Smooth muscle cell (in vitro differentiated cells): ENCODE measurements around the gene BLCAP. TPM values are rescaled to one million over a fixed set of nuclear protein-coding genes. Genes with fewer than 3 reads are reported as not detected.

Experiments used
- DNase-seq: peaks from one replicate; lab custom pipeline; 2025; ENCODE audit not compliant: unreplicated experiment; lab: John Stamatoyannopoulos, UW
- H2AFZ ChIP-seq: fragments of 200-600 bp; sonication (generic); 2 replicates; pipeline ENCODE4 v1.6.0; 2016; ENCODE audit warnings: antibody characterized with exemption, low read depth, mild to moderate bottlenecking
- H3F3A ChIP-seq: fragments of 200-600 bp; sonication (generic); 2 replicates; pipeline ENCODE4 v1.6.0; 2017; ENCODE audit warnings: antibody characterized with exemption, low read depth
- H3K27ac ChIP-seq: fragments of 200-600 bp; sonication (generic); 2 replicates; pipeline ENCODE4 v1.5.1; 2016; ENCODE audit warnings: low read depth, mild to moderate bottlenecking
- H3K27me3 ChIP-seq: fragments of 200-600 bp; sonication (generic); 2 replicates; pipeline ENCODE4 v1.6.1; 2016; ENCODE audit warnings: low read depth, mild to moderate bottlenecking
- H3K36me3 ChIP-seq: fragments of 200-600 bp; sonication (generic); 2 replicates; pipeline ENCODE4 v1.5.1; 2016; ENCODE audit warnings: low read depth
- H3K4me1 ChIP-seq: fragments of 200-600 bp; sonication (generic); 2 replicates; pipeline ENCODE4 v1.5.1; 2016; ENCODE audit warnings: low read depth
- H3K4me2 ChIP-seq: fragments of 200-600 bp; sonication (generic); 2 replicates; pipeline ENCODE4 v1.6.0; 2016; ENCODE audit warnings: mild to moderate bottlenecking
- H3K4me3 ChIP-seq: fragments of 200-600 bp; sonication (generic); 2 replicates; pipeline ENCODE4 v1.5.1; 2016; ENCODE audit warnings: mild to moderate bottlenecking
- H3K79me2 ChIP-seq: fragments of 200-600 bp; sonication (generic); 2 replicates; pipeline ENCODE4 v1.6.0; 2016; ENCODE audit warnings: low read depth, mild to moderate bottlenecking
- H3K9ac ChIP-seq: fragments of 200-600 bp; sonication (generic); 2 replicates; pipeline ENCODE4 v1.6.0; 2016; ENCODE audit warnings: low read depth
- H3K9me3 ChIP-seq: fragments of 200-600 bp; sonication (generic); replicated peaks from 2 replicates; pipeline ENCODE4 v1.5.1; 2016; ENCODE audit warnings: low read depth
- H4K20me1 ChIP-seq: fragments of 200-600 bp; sonication (generic); 2 replicates; pipeline ENCODE4 v1.6.0; 2016; ENCODE audit warnings: low read depth
- WGBS: methylation state at CpG from one replicate; pipeline ENCODE4 v1.1.7; 2016; ENCODE audit warnings: low lambda C conversion rate; 5-methylcytosine and 5-hydroxymethylcytosine counted together
- polyA plus RNA-seq: library from polyadenylated mRNA; unstranded; fragments of >200 nt; fragmentation: Nextera tagmentation; extraction: Ambion mirVana; gene quantifications from 2 replicates; pipeline ENCODE4 v1.2.1, GENCODE V29; 2016
- total RNA-seq: library from RNA; depleted of rRNA; stranded (reverse); fragments of >200 nt; gene quantifications from 2 replicates; pipeline ENCODE4 v1.2.3, GENCODE V29; 2014
- TF ChIP-seq, protein P1 (sequence below): fragments of 200-600 bp; sonication (generic); IDR thresholded peaks from 2 replicates; pipeline ENCODE4 v1.5.1; 2017; ENCODE audit warnings: borderline replicate concordance, mild to moderate bottlenecking, antibody characterized with exemption; ENCODE audit not compliant: insufficient read depth, poor library complexity, severe bottlenecking

BLCAP gene
- total and polyA plus RNA-seq, 2 experiments from 2014 or later, result 34.2 to 45.9 TPM

DNA sequence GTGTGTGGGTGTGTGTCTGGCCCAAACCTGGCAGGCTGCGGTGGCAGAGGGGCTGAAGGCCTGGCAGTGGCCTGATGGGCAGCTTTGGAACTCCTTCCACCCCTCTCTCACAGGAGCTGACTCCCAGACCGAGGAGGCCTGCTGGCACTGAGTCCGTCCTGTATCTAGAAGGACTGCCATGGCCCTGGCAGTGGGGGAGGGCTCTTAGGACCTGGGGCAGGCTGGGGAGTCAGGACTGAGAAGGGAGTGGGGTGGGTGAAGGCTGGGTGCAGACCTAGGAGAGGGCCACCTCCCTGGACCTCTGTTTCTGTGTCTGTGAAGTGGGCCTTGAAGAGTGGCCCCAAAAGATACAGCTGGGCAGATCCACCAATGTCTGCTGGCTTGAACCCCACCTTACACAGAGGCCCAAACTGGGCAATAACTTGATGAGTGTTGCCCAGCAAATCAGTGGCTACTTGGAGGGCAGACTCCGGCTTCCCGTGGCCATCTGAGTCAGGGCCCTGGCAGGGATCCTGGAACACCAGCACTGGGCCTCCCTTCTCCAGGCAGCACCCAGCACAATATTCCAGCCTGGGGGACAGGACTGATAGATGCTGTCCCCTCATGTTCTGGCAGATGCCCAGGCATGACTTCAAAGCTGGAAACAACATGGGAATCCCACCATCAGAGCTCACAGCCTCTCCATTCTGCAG lies 46.7 kb upstream of the BLCAP start:
- TF ChIP-seq, protein P1, sequence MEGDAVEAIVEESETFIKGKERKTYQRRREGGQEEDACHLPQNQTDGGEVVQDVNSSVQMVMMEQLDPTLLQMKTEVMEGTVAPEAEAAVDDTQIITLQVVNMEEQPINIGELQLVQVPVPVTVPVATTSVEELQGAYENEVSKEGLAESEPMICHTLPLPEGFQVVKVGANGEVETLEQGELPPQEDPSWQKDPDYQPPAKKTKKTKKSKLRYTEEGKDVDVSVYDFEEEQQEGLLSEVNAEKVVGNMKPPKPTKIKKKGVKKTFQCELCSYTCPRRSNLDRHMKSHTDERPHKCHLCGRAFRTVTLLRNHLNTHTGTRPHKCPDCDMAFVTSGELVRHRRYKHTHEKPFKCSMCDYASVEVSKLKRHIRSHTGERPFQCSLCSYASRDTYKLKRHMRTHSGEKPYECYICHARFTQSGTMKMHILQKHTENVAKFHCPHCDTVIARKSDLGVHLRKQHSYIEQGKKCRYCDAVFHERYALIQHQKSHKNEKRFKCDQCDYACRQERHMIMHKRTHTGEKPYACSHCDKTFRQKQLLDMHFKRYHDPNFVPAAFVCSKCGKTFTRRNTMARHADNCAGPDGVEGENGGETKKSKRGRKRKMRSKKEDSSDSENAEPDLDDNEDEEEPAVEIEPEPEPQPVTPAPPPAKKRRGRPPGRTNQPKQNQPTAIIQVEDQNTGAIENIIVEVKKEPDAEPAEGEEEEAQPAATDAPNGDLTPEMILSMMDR, result no peak
- WGBS, result 90% methylated on average over 5 of the region's 5 CpGs
- no peak overlapping the region for H3K9ac ChIP-seq

DNA sequence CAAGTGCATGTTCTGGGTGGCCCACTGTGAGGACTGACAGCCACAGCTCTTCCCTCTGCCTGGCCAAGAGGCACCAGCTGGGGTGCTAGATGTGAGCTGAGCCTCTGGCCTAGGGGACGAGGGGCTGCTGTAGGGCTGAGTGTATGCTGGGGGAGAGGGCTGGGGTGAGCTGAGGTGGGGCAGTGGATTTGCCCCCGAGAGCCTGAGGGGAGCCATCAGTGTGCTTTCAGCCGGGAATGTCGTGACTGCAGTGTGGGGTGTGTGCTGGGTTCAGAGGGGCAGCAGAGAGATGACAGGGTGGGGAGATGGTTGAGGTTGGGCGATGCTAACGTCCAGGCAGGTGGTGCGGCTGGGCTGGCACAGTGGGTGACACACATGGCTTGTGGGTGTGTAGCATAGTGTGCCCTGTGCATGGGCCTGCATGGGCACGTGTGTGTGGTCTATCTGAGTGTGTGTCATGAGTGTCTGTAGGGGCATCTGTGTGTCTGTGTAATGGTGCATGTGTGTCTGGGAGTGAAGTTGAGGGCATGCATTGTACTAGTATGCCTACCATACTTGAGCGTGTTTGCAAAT lies 46.0 kb upstream of the BLCAP start:
- Histone ChIP-seq H3K4me1 (no peaks in the 10 kb centered on the region), H3K36me3 (no peaks in the 10 kb centered on the region), H3K9ac (no peak overlapping the region), H3K27me3 (peaks cover 5% of the 10 kb centered on the region), H2AFZ (no peak overlapping the region), H3F3A (no peaks in the 10 kb centered on the region), H3K4me2 (no peak overlapping the region), H3K9me3 (no peaks in the 10 kb centered on the region), H3K79me2 (no peaks in the 10 kb centered on the region), H4K20me1 (no peaks in the 10 kb centered on the region), H3K27ac (no peak overlapping the region), H3K4me3 (no peak overlapping the region)
- TF ChIP-seq, protein P1, result no peak
- WGBS, result 80% methylated on average over 7 of the region's 9 CpGs
- DNase-seq, result no peak

More for the DNA sequence above, 46.7 kb upstream of the BLCAP start:
- H3K9me3 ChIP-seq, result no peaks in the 10 kb centered on the region
- no peaks in the 10 kb centered on the region for H3K36me3 ChIP-seq
- H3K4me1 ChIP-seq, result no peaks in the 10 kb centered on the region
- no peak overlapping the region for H3K4me2 ChIP-seq
- H2AFZ ChIP-seq, result no peak overlapping the region
- H3F3A ChIP-seq, result no peaks in the 10 kb centered on the region
- no peaks in the 10 kb centered on the region for H4K20me1 ChIP-seq
- peaks cover 7% of the 10 kb centered on the region for H3K27me3 ChIP-seq
- DNase-seq, result no peak
- H3K79me2 ChIP-seq, result no peaks in the 10 kb centered on the region
- no peak overlapping the region for H3K27ac ChIP-seq
- H3K4me3 ChIP-seq, result no peak overlapping the region

GRCh38 chr20:37571033-37571432 lies 43.4 kb upstream of the BLCAP start:
- Histone ChIP-seq H3K27me3 (no peaks in the 10 kb centered on the region), H2AFZ (no peak overlapping the region), H3K9ac (no peak overlapping the region), H3F3A (no peaks in the 10 kb centered on the region), H3K9me3 (no peaks in the 10 kb centered on the region), H3K79me2 (no peaks in the 10 kb centered on the region), H3K4me2 (no peak overlapping the region), H3K27ac (no peak overlapping the region), H3K4me1 (peaks cover 10% of the 10 kb centered on the region), H4K20me1 (no peaks in the 10 kb centered on the region), H3K4me3 (no peak overlapping the region), H3K36me3 (no peaks in the 10 kb centered on the region)
- WGBS, result 77% methylated on average over 6 of the region's 6 CpGs
- TF ChIP-seq, protein P1, result no peak
- DNase-seq, result no peak

DNA sequence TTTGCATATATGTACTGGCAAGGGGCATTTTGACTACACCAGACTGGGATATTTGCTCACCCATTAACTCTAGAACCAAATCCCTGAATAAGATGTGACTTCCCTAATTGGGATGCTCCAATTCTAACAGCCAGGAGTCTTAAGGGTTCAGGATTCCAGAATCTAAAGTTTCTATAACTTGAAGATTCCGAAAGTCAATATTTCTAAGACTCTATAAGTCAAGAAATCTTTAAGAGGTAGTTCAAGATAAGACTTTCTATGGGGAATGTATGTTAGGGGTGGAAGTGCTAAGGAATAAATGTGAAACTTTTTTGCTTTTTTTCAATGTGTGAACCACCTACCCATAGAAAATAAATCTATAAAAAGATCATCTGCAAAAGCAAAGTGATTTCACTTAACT lies 42.7 kb upstream of the BLCAP start:
- DNase-seq, result no peak
- H3K4me1 ChIP-seq, result peaks cover 16% of the 10 kb centered on the region
- no peaks in the 10 kb centered on the region for H3K36me3 ChIP-seq
- no peaks in the 10 kb centered on the region for H4K20me1 ChIP-seq
- H3K27me3 ChIP-seq, result no peaks in the 10 kb centered on the region
- H2AFZ ChIP-seq, result no peak overlapping the region
- H3F3A ChIP-seq, result no peaks in the 10 kb centered on the region
- H3K4me2 ChIP-seq, result no peak overlapping the region
- H3K79me2 ChIP-seq, result no peaks in the 10 kb centered on the region
- H3K27ac ChIP-seq, result no peak overlapping the region
- H3K9ac ChIP-seq, result no peak overlapping the region
- TF ChIP-seq, protein P1, result no peak
- no peaks in the 10 kb centered on the region for H3K9me3 ChIP-seq
- 81% methylated on average over 1 of the region's 1 CpG for WGBS
- H3K4me3 ChIP-seq, result no peak overlapping the region
